Activated CD8-positive, alpha-beta memory T cell treated with anti-CD3 and anti-CD28 coated beads, Interleukin-2, amount 50 U/mL, for 48 hours (primary cell): ENCODE data around the gene EPHA2.

Experiments used
- DNase-seq: peaks from one replicate; pipeline ENCODE4 v3.0.0-alpha.2; 2020

EPHA2 gene

DNA sequence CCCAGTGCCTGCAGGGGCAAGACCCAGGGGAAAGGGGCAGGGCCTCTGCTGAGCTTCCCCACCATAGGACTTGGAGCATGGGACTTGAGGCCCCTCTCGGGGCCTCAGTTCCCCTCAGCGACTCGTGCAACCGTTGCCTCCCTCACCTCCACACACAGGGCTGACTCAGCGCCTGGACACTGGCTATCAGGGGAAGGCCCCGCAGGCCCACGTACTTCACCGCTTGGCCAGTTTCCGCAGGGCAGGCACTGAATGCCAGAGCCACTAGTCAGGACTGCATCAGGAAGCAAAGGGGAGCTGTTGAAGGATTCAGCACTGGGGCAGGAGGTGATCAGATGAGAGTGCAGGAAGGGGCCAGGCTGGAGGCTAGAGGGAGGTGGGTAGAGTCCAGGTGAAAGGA, 66.9 kb downstream of the EPHA2 start:
- DNase-seq = no peak

DNA sequence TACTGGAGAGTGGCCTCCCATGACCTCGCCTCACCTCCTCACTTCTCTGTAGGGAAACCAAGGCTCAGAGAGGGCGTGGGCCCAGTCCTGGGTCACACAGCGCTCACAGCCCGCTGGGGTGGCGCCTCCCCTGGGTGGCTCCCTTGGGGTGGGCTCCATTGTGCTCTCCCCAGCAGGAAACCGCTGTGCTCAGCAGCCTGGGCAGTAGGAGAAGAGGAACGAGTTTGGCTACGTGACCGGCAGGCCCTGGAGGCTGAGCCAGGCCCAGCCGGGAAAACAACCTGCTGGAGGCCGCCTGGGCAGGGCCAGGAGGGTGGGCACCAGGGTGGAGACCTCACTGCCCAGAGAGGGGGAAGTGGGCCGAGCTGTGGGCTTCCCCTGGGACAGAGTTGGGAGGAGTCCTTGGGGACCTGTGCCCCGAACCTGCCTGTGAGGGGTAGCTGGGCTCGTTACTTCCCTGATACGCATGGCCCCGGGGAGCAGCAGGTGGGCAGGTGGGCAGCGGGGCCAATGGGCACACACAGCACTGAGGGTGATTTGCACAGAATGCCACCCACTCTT, 67.4 kb downstream of the EPHA2 start:
- no peak for DNase-seq

DNA sequence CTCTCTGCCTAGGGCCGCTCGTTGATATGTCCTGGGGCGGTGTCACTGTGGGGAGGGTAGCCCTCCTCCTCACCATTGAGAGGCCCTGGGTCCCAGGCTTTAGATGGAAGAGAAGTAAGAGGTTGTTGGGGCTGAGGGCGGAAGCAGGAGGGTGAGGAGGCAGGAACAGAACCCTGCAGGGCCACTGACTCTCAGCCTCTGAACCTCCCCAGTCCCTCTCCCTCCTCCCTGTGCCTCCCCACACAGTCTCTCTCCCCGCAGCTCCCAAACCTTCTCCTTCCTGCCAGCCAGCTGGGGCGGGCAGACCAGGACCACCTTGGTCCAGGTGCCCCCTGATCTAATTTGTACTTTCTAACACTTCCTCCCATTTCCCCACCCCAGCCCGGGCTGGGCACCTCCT, 68.1 kb downstream of the EPHA2 start:
- DNase-seq = no peak

DNA sequence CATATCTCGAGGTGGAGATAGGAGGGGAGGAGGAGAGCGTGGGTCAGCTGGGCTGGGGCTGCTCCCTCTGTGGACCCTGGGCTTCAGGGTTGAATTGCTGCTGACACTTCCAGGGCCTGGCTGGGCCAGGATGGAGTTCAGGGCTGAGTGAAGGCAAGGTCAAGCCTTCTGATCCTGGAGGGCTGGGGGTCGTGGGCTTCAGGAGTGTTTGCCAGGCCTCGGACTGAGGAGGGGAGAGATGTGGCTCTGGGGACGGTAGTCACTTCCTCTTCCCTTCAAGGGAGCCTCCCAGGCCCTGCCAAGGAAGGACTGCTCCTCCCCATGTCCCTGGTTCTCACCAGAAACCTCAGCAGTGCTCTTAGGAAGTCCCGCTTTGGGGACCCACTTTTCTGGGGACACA, 70.3 kb downstream of the EPHA2 start:
- no peak for DNase-seq

DNA sequence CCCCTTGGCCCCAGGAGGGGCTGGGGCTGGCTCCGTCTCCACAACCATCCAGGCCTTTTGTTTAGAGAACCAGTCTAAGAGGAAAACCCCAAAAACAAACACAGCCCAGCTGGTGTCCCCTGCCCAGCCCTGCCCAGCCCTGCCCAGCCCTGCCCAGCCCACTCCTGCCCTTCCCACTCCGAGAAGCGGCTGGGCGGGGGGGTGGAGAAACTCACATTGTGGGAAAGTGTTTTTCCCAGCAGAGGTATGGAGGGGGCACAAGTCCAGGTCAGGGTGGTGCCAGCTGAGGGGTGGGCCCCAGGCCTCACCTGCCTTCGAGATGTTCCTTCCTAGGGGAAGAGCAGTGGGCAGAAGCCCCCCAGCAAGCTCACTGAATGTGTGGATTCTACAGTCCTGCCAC, 72.4 kb downstream of the EPHA2 start:
- no peak for DNase-seq

DNA sequence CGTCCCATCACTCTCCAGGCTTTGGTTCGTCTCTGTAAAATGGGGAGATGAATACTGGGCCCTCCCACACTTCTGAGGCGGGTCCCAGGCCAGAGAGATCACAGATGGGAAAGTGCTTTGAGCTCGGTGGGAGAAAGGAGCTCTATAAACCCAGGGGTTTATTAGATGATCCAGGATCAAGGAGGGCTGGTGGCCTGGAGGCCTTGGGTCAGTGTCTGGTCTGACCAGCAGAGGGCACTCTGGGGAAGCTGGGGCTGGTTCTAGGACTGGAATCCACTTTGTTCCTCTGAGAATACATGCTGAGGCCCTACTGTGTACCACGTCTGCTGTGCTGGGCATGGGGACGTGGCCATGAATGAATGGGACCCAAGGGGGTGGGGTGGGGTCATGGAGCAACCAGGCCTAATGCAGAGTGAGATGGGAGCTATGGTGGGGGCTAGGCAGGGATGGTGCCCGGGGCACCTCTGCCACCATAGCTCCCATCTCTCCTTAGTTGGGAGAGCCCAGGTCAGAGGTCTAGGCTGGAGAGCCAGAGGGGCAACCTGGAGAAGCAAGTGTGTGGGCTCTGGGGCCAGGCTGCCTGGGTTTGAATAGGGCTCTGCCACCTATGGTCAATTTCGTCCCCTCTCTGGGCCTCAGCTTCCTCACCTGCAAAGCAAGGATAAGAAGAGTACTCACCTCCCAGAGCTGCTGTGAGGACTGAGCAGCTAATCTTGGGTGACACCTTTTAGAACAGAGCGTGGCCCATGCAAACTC, 73.4 kb downstream of the EPHA2 start:
- peak; percentile 87 for DNase-seq

DNA sequence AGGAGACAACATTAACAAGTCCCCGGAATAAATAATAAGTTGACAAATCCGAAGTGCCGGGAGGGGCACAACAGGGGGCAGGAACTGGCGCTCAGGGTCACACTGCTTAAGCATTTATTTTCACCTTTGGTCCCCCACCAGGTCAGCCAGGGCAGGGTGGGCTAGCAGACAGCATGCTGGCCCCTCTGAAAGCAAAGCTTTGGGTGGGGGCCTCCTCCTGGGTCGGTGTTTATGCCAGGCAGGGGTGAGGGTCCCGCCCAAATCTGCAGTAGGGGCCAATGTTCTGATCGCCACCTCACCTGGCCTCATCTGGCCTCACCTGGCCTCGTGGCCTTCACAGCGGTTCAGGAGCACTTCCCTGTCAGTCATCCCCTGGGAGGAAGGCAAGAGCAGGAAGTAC, 74.2 kb downstream of the EPHA2 start:
- no peak for DNase-seq

DNA sequence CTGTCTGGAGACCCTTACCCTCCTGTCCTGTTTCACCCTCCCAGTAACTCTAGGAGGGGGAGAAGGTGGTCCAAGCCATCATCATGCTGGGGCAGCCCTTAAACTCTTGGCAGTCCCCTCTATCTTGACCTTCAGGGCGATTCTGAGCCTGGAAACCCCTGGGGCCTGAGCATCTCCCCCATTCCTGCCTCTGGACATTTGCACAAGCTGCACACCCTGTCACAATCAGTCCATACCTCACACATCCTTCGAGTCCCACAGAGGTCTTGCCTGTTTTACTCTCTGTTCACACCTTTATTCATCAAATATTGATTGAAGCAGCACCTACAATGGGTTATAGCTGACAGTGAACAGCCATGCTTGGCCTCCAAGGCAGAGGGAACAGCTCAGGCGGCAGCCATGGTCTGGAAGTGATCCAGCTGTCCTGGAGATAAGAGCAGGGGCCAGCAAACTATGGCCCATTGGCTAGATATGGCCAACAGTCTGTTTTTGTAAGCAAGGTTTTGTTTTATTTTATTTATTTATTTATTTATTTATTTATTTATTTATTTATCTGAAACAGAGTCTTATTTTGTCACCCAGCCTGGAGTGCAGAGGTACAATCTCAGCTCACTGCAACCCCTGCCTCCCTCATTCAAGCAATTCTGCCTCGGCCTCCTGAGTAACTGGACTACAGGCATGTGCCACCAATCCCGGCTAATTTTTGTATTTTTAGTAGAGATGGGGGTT, 75.3 kb downstream of the EPHA2 start:
- no peak for DNase-seq

DNA sequence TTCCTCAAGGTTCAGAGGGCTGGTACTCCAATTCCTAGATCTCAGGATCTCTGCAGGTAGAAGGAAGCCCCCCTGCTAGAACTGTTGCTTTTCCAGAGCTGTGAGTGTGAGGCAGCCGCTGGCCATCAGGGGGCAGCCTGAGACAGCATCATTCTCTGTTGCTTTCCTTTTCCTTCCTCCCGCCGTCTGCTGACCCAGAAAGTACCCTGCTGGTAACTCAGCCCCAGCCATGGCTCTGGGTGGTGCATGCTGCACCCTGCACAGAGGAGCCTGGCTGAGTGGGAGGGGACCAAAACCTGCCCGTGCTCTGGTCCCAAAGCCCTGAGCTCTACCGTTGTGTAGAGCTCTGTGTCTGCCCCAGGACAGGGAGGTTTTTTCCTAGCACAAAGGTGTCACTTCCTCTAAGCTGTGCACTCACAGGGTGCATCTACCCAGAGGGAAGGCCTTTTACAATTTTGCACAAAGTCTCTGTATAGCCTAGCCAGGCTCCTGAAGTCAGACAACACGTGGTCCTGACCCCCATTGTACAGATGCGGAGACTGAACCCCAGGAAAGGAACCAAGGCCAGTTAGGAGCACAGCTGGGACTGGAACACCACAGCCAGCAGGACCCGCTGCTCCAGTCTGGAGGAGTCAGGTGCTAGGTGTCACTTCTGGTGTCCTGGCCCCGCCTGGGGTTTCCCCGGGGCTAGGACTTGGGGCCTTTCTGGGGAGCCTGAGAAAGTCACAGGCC, 76.8 kb downstream of the EPHA2 start:
- DNase-seq = peak; percentile 84

DNA sequence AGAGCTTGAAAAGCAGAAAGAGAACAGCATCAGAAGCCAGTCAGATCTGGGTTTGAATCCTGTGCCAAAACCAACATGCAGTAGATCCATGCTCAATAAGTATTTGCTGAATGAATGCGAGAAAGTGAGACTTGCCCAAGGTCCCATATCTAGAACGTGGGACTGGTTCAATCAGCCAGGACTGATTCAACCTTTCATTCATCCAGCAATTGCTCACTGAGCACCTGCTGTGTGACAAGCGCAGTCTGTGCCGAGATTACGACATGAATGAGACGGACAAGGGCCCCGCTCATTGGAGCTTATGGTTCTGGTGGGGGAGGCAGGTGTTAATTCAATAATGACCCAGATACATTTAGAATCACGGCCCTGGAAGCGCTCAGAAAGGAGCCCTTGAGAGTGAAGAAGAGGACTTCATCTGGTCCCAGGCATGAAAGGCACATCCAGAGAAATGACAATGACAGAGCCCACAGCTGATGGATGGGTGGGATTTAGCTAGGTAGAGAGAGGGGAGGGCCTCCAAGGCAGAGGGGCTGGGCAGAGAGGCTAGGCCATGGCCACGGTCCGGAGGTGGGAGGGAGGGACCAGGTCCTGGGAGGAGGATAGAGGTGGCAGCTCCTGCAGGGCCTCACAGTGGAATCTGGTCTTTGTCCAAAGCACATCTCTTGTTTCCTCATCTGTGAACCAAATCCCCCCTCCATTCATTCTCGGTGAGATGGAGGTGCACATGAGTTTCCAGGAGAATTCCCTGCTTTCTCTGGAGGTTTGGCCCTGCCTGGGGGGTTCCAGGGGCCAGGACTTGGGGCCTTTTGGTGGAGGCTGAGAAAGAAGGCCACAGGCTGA, 78.2 kb downstream of the EPHA2 start:
- DNase-seq = no peak

DNA sequence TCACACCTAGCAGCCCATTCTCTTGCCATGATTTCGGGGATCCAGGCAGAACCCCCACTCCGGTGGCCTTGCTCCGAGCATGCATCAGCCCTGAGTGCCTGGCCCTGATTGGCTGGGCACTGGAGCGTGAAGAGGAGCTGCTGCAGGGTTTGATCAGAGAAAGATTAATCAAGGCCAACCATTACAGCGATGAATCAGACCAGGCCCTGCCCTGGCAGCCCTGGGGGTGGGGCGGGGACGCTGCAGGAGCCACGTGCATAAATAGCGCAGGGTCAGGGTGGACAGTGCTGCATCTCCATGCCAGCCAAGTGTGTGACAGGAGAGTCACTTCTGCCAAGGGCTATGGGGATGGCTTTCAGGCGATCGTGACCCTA, 79.0 kb downstream of the EPHA2 start:
- DNase-seq = no peak

DNA sequence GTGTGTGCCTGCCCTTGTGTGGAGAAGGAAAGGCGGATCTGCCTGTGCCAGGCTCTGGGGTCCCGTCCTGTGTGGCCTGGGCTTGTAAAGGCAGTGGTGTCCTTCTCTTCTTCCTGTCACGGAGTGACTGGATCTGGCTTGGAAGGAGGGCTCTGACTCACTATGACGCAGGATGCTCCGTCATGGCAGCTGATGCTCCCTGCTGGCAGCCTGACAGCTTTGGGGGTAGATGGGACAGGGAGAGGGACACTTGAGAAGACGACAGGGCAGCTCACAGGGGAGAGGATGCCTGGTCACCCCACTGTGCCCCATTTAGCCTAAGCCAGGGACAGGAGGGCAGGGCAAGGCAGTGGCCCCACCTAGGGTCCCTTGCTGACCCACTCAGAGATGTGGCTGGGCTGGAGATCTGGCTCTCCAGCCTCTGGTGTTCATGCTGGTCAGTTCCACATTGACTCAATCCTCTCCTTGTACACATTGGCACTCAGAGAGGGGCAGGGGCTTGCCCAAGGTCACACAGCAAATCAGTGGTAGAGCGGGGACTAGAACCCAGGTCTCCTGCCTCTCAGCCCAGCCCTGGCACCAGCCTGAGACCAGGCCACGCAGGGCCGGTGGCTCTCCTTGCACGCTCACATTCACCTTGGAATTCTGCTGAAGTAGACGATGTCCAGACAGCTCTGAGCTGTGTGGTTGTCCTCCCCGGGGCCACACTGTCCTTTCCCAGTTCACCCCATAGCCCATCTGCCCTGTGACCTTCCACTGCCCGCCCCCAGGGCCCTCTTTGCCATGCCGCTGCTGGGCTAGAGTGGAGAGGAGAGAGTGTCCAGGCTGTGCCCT, 79.6 kb downstream of the EPHA2 start:
- DNase-seq = no peak

DNA sequence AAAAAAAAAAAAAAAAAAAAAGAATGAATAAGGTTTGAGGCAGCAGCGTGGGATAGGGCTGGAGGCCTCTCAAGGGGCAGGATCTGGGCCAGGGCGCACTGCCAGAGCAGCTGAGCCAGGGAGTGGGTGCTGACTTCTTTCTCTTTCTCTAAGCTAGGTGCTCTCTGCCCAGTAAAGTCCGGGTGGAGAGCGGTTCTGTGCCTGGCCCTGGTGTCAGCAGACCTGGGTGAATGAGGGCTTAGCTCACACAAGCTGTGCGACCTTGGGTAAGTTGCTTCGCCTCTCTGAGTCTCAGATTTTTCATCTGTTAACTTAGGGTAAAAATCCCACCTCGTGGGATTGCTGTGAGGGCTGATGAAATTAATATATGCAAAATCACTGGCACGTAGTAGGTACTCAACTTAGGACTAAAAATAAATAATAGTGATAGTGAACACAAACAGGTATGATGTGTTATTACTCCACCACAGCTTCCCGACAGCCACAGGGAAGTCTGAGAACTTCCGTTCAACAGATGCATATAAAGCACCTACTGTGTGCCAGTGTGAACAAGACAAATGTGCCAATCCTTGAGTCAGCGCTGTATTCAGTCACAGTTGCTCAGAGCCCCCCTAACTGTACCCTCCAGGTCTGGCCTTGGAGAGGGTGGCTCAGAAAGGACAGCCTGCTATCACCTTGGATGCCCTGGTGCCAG, 80.4 kb downstream of the EPHA2 start:
- no peak for DNase-seq
